ENCODE measurements around the gene MESP2.

DNA sequence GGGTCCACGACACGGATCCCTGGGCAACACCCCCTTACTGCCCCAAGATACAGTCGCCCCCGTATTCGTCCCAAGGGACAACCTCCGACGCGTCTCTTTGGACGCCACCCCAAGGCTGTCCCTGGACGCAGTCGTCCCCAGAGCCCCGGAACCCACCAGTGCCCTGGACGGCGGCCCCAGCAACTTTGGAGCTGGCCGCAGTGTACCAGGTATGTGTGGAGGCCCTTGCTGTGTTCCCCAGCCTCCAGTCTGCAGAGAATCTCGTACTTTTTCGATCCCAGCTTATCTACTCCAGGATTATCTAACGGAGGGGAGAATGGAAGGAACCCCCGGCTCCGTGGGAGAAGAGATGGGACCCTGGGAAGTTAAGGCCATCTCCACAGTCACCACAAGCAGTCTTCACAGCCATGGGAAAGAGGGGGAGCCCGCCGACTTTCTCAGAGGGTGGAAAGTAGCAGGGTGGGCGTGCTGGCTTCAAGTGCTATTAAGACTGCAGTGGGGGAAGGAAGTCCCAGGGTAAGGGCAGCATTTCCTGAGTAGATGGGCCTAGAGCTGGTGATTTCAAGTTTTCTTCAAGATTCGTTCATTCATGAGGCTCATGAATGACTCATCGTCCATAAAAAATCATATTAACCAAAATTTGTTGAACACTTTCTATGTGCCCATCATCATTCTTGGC, 1.1 kb downstream of the MESP2 start:
- TF ChIP-seq, protein P1, sequence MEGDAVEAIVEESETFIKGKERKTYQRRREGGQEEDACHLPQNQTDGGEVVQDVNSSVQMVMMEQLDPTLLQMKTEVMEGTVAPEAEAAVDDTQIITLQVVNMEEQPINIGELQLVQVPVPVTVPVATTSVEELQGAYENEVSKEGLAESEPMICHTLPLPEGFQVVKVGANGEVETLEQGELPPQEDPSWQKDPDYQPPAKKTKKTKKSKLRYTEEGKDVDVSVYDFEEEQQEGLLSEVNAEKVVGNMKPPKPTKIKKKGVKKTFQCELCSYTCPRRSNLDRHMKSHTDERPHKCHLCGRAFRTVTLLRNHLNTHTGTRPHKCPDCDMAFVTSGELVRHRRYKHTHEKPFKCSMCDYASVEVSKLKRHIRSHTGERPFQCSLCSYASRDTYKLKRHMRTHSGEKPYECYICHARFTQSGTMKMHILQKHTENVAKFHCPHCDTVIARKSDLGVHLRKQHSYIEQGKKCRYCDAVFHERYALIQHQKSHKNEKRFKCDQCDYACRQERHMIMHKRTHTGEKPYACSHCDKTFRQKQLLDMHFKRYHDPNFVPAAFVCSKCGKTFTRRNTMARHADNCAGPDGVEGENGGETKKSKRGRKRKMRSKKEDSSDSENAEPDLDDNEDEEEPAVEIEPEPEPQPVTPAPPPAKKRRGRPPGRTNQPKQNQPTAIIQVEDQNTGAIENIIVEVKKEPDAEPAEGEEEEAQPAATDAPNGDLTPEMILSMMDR (IDR thresholded peaks at IDR 0.05; ENCODE audit: low read length), result no peak
- no peak for TF ChIP-seq EZH2 (IDR thresholded peaks at IDR 0.05; ENCODE audit: borderline replicate concordance, low read length)

All from OCI-LY1 (cell line).